ENCODE data around the gene PCDH15.

- TF ChIP-seq ZNF646 (CRISPR knock-in tag; IDR thresholded peaks at IDR 0.05) (no peak), SIN3A (IDR thresholded peaks at IDR 0.05; ENCODE audit: borderline replicate concordance, low read depth, low read length) (no peak), CEBPB (IDR thresholded peaks at IDR 0.05; ENCODE audit: borderline replicate concordance, low read depth, low read length) (no peak)
Observed at GRCh38 chr10:53827261-53827660, 973.8 kb downstream of the PCDH15 start.

Data from HepG2 (cell line).